Astrocyte (in vitro differentiated cells and primary cell): ENCODE data around the gene TANGO2.

Source experiments
- CTCF ChIP-seq: IDR thresholded peaks from 2 replicates; pipeline ENCODE4 v1.5.1; 2011; ENCODE audit warnings: low read depth, mild to moderate bottlenecking, inconsistent platforms, low read length, moderate library complexity; ENCODE audit not compliant: insufficient read depth
- EZH2 ChIP-seq: IDR thresholded peaks from 2 replicates; pipeline ENCODE4 v1.6.1; 2012; ENCODE audit warnings: mild to moderate bottlenecking, low read length, inconsistent platforms; ENCODE audit not compliant: insufficient read depth

GRCh38 chr22:19992921-19993355 is 28.0 kb upstream of the TANGO2 start:
- TF ChIP-seq CTCF (no peak), EZH2 (no peak)
